GM13976 (cell line): ENCODE results near the gene CCL20.

Source experiments
- DNase-seq: peaks from one replicate; pipeline ENCODE4 v3.0.0; 2012; ENCODE audit warnings: low spot score
- in situ Hi-C: fragments of 300-500 bp; cut with MboI; formaldehyde crosslinking; loops from one replicate; pipeline ENCODE4 v1.12.0; 2022; ENCODE audit warnings: low sequenced_read_pairs, mixed read lengths, inconsistent platforms; ENCODE audit not compliant: unreplicated experiment
- TF ChIP-seq, protein P1 (sequence below): IDR thresholded peaks from 2 replicates; pipeline ENCODE4 v1.5.1; 2012; ENCODE audit warnings: borderline replicate concordance, mild to moderate bottlenecking; ENCODE audit not compliant: insufficient read depth; ENCODE audit errors: extremely low read depth, missing control alignments, control extremely low read depth

Gene CCL20

DNA sequence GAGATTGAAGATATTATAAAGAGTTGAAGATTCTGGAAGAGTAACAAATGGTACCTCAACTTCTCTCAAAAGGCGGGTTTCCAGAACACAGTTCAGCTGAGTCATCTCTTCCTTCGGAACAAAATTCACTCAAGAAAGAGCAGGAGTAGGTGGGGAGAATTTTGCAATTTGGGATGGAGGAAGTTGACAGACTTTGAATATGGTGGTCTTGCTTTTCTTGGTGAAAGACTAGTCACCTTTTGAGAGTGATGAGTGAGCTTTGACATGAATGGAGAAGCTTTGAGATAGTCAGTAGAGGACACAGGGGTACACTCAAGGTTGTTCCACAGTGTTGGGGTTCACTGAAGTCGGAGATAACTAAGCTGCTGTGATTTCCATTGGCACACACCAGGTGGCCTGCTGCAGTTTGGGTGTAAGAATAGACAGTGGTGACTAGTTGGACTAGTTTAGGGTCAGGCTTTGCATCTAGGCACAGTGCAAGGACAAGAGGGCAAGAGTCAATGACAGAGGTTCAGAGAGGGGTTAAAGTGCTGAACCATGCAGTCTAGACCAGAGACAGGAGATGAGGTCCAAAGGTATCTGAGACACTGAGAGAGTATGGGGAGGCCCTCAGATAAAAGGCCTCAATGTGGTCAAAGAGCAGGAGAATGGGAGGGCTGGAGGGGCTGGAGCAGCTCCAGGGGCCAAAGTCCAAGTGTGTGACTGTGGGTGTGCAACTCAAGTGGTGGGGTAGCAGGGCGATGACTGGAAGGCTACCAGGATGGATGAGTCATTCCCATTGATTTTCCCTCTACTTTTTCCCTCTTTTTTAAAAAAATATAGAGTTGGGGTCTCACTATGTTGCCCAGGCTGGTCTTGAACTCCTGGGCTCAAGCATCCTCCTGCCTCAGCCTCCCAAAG, 7.7 kb downstream of the CCL20 start:
- TF ChIP-seq, protein P1, sequence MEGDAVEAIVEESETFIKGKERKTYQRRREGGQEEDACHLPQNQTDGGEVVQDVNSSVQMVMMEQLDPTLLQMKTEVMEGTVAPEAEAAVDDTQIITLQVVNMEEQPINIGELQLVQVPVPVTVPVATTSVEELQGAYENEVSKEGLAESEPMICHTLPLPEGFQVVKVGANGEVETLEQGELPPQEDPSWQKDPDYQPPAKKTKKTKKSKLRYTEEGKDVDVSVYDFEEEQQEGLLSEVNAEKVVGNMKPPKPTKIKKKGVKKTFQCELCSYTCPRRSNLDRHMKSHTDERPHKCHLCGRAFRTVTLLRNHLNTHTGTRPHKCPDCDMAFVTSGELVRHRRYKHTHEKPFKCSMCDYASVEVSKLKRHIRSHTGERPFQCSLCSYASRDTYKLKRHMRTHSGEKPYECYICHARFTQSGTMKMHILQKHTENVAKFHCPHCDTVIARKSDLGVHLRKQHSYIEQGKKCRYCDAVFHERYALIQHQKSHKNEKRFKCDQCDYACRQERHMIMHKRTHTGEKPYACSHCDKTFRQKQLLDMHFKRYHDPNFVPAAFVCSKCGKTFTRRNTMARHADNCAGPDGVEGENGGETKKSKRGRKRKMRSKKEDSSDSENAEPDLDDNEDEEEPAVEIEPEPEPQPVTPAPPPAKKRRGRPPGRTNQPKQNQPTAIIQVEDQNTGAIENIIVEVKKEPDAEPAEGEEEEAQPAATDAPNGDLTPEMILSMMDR, result no peak
- DNase-seq, result no peak
- in situ Hi-C loops, result no loop called here

DNA sequence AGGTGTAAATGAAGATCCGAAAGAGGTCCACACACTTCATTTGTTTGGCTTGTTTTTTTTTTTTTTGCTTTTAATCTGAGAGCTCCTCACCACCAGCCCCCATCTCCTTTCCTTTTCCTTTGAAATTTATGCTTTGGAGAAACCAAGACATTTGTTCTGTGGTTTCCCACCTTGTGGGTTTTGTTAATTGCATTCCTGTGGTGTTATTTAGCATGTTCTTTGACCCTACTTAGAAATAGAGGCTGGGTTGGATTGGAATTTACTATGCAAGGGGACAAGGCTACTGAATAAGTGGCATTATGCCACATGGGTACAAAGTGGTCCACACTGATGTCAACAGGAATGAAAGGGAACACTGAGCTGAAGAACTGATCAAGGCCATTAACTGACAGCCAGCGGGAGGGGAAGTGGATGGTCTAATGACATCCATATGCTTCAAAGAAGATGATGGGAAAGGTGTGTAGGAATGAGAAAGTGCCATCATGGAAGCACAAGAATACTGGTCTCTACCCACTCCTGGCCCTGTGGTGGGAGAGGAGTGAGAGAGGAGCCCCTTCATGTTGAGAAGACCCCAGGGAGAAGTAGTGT, 8.9 kb downstream of the CCL20 start:
- DNase-seq, result no peak
- in situ Hi-C loops, result no loop called here
- TF ChIP-seq, protein P1, result no peak

DNA sequence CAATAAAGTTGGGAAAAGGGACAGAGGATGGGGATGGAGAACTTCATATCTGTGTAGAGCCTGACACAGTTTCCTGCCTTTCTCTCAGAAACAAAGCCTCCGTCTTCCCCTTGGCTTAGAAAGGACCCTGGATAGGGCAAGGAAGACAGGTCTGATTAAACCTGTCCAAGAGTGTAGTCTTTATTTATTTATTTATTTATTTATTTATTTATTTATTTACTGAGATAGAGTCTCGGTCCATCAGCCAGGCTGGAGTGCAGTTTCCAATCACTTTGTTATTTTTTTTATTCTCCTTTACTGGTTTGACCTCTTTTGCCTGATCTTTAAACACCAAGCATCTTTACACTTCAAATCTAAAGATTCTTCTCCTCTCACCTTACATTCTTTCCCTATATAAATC, 10.3 kb downstream of the CCL20 start:
- in situ Hi-C loops, result no loop called here
- DNase-seq, result no peak
- TF ChIP-seq, protein P1, result no peak

DNA sequence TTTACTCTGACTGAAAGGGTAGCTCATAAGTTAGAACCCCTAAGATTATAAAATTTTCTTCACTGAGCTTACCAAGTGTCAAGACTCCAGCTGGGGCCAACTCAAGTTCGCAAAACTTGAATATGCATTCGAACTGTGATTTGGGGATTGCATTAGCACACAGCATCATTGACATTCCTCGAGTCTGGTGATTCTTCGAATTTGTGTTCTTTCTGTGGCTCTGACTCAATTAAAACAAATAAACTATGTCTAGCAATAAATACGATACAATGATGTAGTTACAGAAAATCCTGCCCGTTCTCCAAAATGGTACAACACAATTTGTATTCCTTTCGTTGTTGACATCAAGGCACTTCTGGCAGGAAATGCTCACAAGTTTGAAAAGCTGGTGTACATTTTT, 11.1 kb downstream of the CCL20 start:
- in situ Hi-C loops, result no loop called here
- DNase-seq, result no peak
- TF ChIP-seq, protein P1, result no peak

DNA sequence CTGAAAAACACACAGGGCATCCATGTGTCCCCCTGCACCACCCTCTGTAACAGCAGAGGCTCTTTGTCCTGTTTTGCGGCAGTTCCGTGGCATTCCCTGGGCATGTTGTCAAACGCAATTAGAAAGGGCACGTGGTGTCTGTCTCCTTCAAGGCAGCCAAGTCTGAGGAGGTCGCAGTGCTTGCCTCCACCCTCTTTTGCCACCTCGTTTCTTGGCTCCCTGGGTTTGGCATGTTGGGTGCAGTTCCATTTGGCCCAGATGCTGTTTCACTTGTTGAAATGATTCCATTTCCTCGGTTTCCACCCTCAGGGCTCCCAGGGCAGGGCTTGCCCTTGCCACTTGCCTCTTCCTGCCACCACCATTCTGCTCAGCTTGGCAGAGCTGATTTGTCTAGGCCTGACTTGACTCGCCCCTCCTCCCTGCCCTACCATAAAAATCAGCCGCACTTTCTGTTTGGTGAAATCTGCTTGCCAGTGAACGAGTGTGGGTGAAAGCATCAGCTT, 12.4 kb downstream of the CCL20 start:
- TF ChIP-seq, protein P1, result no peak
- in situ Hi-C loops, result no loop called here
- DNase-seq, result no peak

DNA sequence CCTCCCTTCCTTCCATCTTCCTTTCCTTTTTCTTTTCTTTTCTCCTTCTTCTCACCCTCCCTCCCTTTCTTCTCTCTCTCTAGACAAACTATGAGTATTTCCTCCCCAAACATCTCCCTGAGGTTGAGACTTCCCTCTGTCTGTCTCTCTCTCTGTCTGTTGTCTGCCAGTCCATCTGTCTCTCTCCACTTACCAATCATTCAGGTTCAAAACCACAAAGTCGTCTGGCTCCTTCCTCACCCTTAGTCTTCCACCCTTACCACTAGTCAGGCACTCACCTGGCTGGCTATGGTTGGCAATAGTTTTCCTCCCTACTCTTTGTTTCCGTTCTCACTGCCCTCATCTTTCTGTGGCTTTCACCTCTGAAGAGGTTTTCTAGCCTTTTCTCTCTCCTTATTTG, 12.9 kb downstream of the CCL20 start:
- DNase-seq, result no peak
- in situ Hi-C loops, result no loop called here
- TF ChIP-seq, protein P1, result no peak
